Measurements from ENCODE around the gene AP4E1.
A peak's percentile ranks its signal among the peaks of the same experiment; 100 is the strongest.
"Not testable (repeated sequence)": the region's sequence is repeated elsewhere in the genome, so short reads cannot be mapped to it uniquely, and the experiment has no call there.

The AP4E1 gene

GRCh38 chr15:50938525-50938924 lies 30.0 kb downstream of the AP4E1 start:
- H3K4me3 ChIP-seq (ENCODE audit: low read depth, low read length) = no peak overlapping the region
- no peak for DNase-seq (ENCODE audit: low read depth)

- DNase-seq (ENCODE audit: low read depth) = no peak
These were observed 31.4 kb downstream of the AP4E1 start for GRCh38 chr15:50939911-50940310.

GRCh38 chr15:50940506-50940905 lies 32.0 kb downstream of the AP4E1 start:
- no peak for DNase-seq (ENCODE audit: low read depth)
- H3K4me3 ChIP-seq (ENCODE audit: low read depth, low read length) = no peak overlapping the region

More at GRCh38 chr15:50939911-50940310, 31.4 kb downstream of the AP4E1 start:
- H3K4me3 ChIP-seq (ENCODE audit: low read depth, low read length) = no peak overlapping the region

- no peak for DNase-seq (ENCODE audit: low read depth)
- H3K4me3 ChIP-seq (ENCODE audit: low read depth, low read length) = no peak overlapping the region
These were observed 35.2 kb downstream of the AP4E1 start for GRCh38 chr15:50943638-50944037.

GRCh38 chr15:50944672-50945071 lies 36.2 kb downstream of the AP4E1 start:
- H3K4me3 ChIP-seq (ENCODE audit: low read depth, low read length) = no peak overlapping the region
- DNase-seq (ENCODE audit: low read depth) = no peak

- no peak overlapping the region for H3K4me3 ChIP-seq (ENCODE audit: low read depth, low read length)
- DNase-seq (ENCODE audit: low read depth) = no peak
These were observed 37.2 kb downstream of the AP4E1 start for GRCh38 chr15:50945725-50946124.

- not testable (repeated sequence) for H3K4me3 ChIP-seq (ENCODE audit: low read depth, low read length); DNase-seq (ENCODE audit: low read depth)
These were observed 42.3 kb downstream of the AP4E1 start for GRCh38 chr15:50950745-50951144.

GRCh38 chr15:50953302-50953701 lies 44.8 kb downstream of the AP4E1 start:
- peak; percentile 61 for DNase-seq (ENCODE audit: low read depth)
- no peak overlapping the region for H3K4me3 ChIP-seq (ENCODE audit: low read depth, low read length)

- not testable (repeated sequence) for DNase-seq (ENCODE audit: low read depth); H3K4me3 ChIP-seq (ENCODE audit: low read depth, low read length)
These were observed 46.4 kb downstream of the AP4E1 start for GRCh38 chr15:50954837-50955236.

- H3K4me3 ChIP-seq (ENCODE audit: low read depth, low read length) = no peak overlapping the region
- no peak for DNase-seq (ENCODE audit: low read depth)
These were observed 51.2 kb downstream of the AP4E1 start for GRCh38 chr15:50959717-50960116.

GRCh38 chr15:50964075-50964474 lies 55.6 kb downstream of the AP4E1 start:
- no peak for DNase-seq (ENCODE audit: low read depth)
- H3K4me3 ChIP-seq (ENCODE audit: low read depth, low read length) = no peak overlapping the region

GRCh38 chr15:50968353-50968752 lies 59.9 kb downstream of the AP4E1 start:
- DNase-seq (ENCODE audit: low read depth) = no peak
- no peak overlapping the region for H3K4me3 ChIP-seq (ENCODE audit: low read depth, low read length)

- no peak overlapping the region for H3K4me3 ChIP-seq (ENCODE audit: low read depth, low read length)
- DNase-seq (ENCODE audit: low read depth) = no peak
These were observed 62.0 kb downstream of the AP4E1 start for GRCh38 chr15:50970524-50970923.

GRCh38 chr15:50971115-50971514 lies 62.6 kb downstream of the AP4E1 start:
- H3K4me3 ChIP-seq (ENCODE audit: low read depth, low read length) = no peak overlapping the region
- no peak for DNase-seq (ENCODE audit: low read depth)

- no peak for DNase-seq (ENCODE audit: low read depth)
- H3K4me3 ChIP-seq (ENCODE audit: low read depth, low read length) = no peak overlapping the region
These were observed 63.1 kb downstream of the AP4E1 start for GRCh38 chr15:50971542-50971941.

- no peak for DNase-seq (ENCODE audit: low read depth)
- H3K4me3 ChIP-seq (ENCODE audit: low read depth, low read length) = no peak overlapping the region
These were observed 65.1 kb downstream of the AP4E1 start for GRCh38 chr15:50973605-50974004.

GRCh38 chr15:50977162-50977561 lies 68.7 kb downstream of the AP4E1 start:
- H3K4me3 ChIP-seq (ENCODE audit: low read depth, low read length) = no peak overlapping the region
- no peak for DNase-seq (ENCODE audit: low read depth)

- no peak for DNase-seq (ENCODE audit: low read depth)
- H3K4me3 ChIP-seq (ENCODE audit: low read depth, low read length) = no peak overlapping the region
These were observed 70.1 kb downstream of the AP4E1 start for GRCh38 chr15:50978580-50978979.

- no peak for DNase-seq (ENCODE audit: low read depth)
- no peak overlapping the region for H3K4me3 ChIP-seq (ENCODE audit: low read depth, low read length)
These were observed 70.6 kb downstream of the AP4E1 start for GRCh38 chr15:50979041-50979440.

- no peak for DNase-seq (ENCODE audit: low read depth)
These were observed 85.1 kb downstream of the AP4E1 start for GRCh38 chr15:50993598-50993997.

GRCh38 chr15:50996641-50997040 lies 88.2 kb downstream of the AP4E1 start:
- peak; percentile 23 for DNase-seq (ENCODE audit: low read depth)

More at GRCh38 chr15:50993598-50993997, 85.1 kb downstream of the AP4E1 start:
- no peak overlapping the region for H3K4me3 ChIP-seq (ENCODE audit: low read depth, low read length)

GRCh38 chr15:50997371-50998051 lies 89.0 kb downstream of the AP4E1 start:
- H3K4me3 ChIP-seq (ENCODE audit: low read depth, low read length) = no peak overlapping the region
- no peak for DNase-seq (ENCODE audit: low read depth)

More at GRCh38 chr15:50996641-50997040, 88.2 kb downstream of the AP4E1 start:
- H3K4me3 ChIP-seq (ENCODE audit: low read depth, low read length) = no peak overlapping the region
